HG03097 (cell line): ENCODE data around the gene IFT20.
"Not testable (repeated sequence)": the region's sequence is repeated elsewhere in the genome, so short reads cannot be mapped to it uniquely, and the experiment has no call there.

ENCODE experiments used
- ATAC-seq: cut with Tn5 transposase; IDR thresholded peaks from one replicate; pipeline ENCODE4 v1.9.1; 2021; ENCODE audit not compliant: unreplicated experiment, low FRiP score

IFT20 gene

GRCh38 chr17:28364665-28365363 is 29.5 kb upstream of the IFT20 start, which contains the start of gene SEBOX:
Gene SEBOX (minus strand): TSS chr17:28365199. CDS start chr17:28365151, 48 bp downstream.
- ATAC-seq = no peak

GRCh38 chr17:28363776-28364650 is 28.7 kb upstream of the IFT20 start:
- ATAC-seq = no peak

GRCh38 chr17:28363186-28363585 is 27.9 kb upstream of the IFT20 start:
- no peak for ATAC-seq

- ATAC-seq = no peak
Observed at GRCh38 chr17:28357901-28358197, 22.6 kb upstream of the IFT20 start.

GRCh38 chr17:28357061-28357900 is 22.0 kb upstream of the IFT20 start, which contains the start of gene POLDIP2:
Gene POLDIP2 (minus strand): TSS chr17:28357527. CDS start chr17:28357448, 79 bp downstream.
- peak; percentile 93 for ATAC-seq

- no peak for ATAC-seq
Observed at GRCh38 chr17:28350271-28350670, 15.0 kb upstream of the IFT20 start.

- no peak for ATAC-seq
Observed at GRCh38 chr17:28348979-28349378, 13.7 kb upstream of the IFT20 start.

GRCh38 chr17:28347261-28347891 is 12.1 kb upstream of the IFT20 start:
- ATAC-seq = no peak

- no peak for ATAC-seq
Observed at GRCh38 chr17:28346746-28347246, 11.5 kb upstream of the IFT20 start.

- no peak for ATAC-seq
Observed at GRCh38 chr17:28346199-28346580, 10.9 kb upstream of the IFT20 start.

GRCh38 chr17:28345419-28346198 is 10.3 kb upstream of the IFT20 start:
- no peak for ATAC-seq

- ATAC-seq = no peak
Observed at GRCh38 chr17:28344435-28344901, 9.2 kb upstream of the IFT20 start.

GRCh38 chr17:28344011-28344410 is 8.7 kb upstream of the IFT20 start:
- ATAC-seq = no peak

GRCh38 chr17:28343491-28343932 is 8.2 kb upstream of the IFT20 start:
- ATAC-seq = no peak

- no peak for ATAC-seq
Observed at GRCh38 chr17:28342313-28342712, 7.0 kb upstream of the IFT20 start.

- no peak for ATAC-seq
Observed at GRCh38 chr17:28341516-28341915, 6.2 kb upstream of the IFT20 start.

GRCh38 chr17:28340374-28340773 is 5.1 kb upstream of the IFT20 start:
- ATAC-seq = no peak

- no peak for ATAC-seq
Observed at GRCh38 chr17:28339431-28339830, 4.2 kb upstream of the IFT20 start.

GRCh38 chr17:28338769-28339212 is 3.5 kb upstream of the IFT20 start:
- not testable (repeated sequence) for ATAC-seq
